ENCODE results near the gene G6PD.
"Not testable (repeated sequence)": the region's sequence is repeated elsewhere in the genome, so short reads cannot be mapped to it uniquely, and the experiment has no call there.

G6PD gene

GRCh38 chrX:154546354-154547244, at the start of gene G6PD:
Gene G6PD, minus strand, starts transcription at chrX:154546846. Its CDS starts 691 bp downstream, at chrX:154546155.
- DNase-seq, result peak; percentile 77

GRCh38 chrX:154595559-154596249, 49.1 kb upstream of the G6PD start:
- no peak for DNase-seq

GRCh38 chrX:154594491-154594890, 47.8 kb upstream of the G6PD start:
- no peak for DNase-seq

- no peak for DNase-seq
Measured at GRCh38 chrX:154593201-154593600, 46.6 kb upstream of the G6PD start.

- DNase-seq, result no peak
Measured at GRCh38 chrX:154592505-154592904, 45.9 kb upstream of the G6PD start.

- not testable (repeated sequence) for DNase-seq
Measured at GRCh38 chrX:154590415-154590814, 43.8 kb upstream of the G6PD start.

- not testable (repeated sequence) for DNase-seq
Measured at GRCh38 chrX:154584585-154585183, 38.0 kb upstream of the G6PD start, which contains the start of gene CTAG1A. Gene CTAG1A, plus strand, starts transcription at chrX:154585133. Its CDS starts 74 bp downstream, at chrX:154585207.

GRCh38 chrX:154582994-154583393, 36.3 kb upstream of the G6PD start:
- not testable (repeated sequence) for DNase-seq

- not testable (repeated sequence) for DNase-seq
Measured at GRCh38 chrX:154575076-154575475, 28.4 kb upstream of the G6PD start.

GRCh38 chrX:154573061-154573460, 26.4 kb upstream of the G6PD start:
- not testable (repeated sequence) for DNase-seq

GRCh38 chrX:154570361-154570760, 23.7 kb upstream of the G6PD start:
- DNase-seq, result not testable (repeated sequence)

GRCh38 chrX:154562295-154562694, 15.6 kb upstream of the G6PD start:
- not testable (repeated sequence) for DNase-seq

GRCh38 chrX:154560326-154560725, 13.7 kb upstream of the G6PD start:
- not testable (repeated sequence) for DNase-seq

- not testable (repeated sequence) for DNase-seq
Measured at GRCh38 chrX:154558896-154559295, 12.2 kb upstream of the G6PD start.

- not testable (repeated sequence) for DNase-seq
Measured at GRCh38 chrX:154558060-154558690, 11.5 kb upstream of the G6PD start.

- DNase-seq, result not testable (repeated sequence)
Measured at GRCh38 chrX:154552112-154552806, 5.6 kb upstream of the G6PD start.

GRCh38 chrX:154549766-154550165, 3.1 kb upstream of the G6PD start:
- DNase-seq, result no peak

GRCh38 chrX:154548028-154548316, 1.3 kb upstream of the G6PD start:
- DNase-seq, result no peak

GRCh38 chrX:154547245-154548027, 790 bp upstream of the G6PD start, which contains the start of gene IKBKG:
Gene IKBKG, plus strand, starts transcription at chrX:154547620. Its CDS starts 4,383 bp downstream, at chrX:154552003.
- peak; percentile 87 for DNase-seq

- DNase-seq, result no peak
Measured at GRCh38 chrX:154545673-154546274, 872 bp downstream of the G6PD start.
